GM21360 (cell line): ENCODE data around the gene ACOXL.
A peak's percentile ranks its signal among the peaks of the same experiment; 100 is the strongest.
"Not testable (repeated sequence)": the region's sequence is repeated elsewhere in the genome, so short reads cannot be mapped to it uniquely, and the experiment has no call there.

Experiments
- ATAC-seq: cut with Tn5 transposase; IDR thresholded peaks from one replicate; pipeline ENCODE4 v1.9.1; 2021; ENCODE audit warnings: mild to moderate bottlenecking, moderate library complexity; ENCODE audit not compliant: unreplicated experiment

ACOXL gene

DNA sequence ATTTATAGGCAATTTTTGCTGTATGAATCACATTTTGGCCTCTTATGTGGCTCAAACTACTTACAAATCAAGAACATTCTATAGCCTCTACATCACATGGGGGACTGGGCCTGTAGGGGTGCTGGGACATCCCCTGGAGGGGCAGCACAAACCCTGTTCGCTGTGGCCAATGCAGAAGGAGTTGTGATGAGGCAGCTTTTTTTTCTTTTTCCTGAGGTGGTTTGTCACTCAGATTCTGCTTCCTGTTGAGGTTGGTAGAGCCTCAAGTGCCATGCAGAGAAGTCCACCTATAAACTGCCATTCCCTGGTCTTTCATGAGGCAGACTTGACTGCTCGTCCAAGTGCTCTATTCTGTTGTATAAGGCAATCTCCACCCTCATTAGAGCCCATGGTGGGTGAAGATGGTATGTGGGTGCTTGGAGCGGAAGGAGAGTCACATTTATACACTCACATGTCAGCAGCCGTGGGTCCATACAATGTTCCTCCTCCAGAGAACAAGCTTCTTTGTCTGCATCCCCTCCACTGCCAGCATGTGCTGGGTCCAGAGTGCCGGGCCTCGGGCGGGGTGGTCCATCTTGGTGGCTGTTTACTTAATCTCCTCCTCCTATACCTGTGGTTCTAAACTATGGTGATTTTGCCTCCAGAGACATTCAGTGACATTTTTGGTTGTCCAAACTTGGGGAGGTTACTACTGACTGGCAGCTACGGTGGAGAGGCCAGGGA lies 120.3 kb downstream of the ACOXL start:
- ATAC-seq: no peak

DNA sequence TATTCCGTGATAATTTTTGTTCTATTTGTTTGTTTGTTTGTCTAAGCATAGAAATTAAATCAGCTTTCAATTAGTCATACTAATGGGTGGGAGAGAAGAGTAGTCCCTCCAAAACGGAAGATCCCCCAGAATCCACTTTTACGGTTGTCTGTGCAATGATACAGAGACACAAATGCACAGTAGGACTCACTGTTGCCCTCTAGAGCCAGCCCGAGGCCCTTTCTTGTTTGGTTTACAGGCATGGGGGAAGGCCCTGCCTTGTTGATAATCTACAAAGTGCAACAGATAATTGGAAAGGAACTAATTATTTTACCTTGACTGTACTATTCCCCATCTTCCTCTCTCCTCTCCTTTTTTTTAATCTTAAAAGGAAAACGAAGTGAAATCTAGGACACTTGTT lies 121.1 kb downstream of the ACOXL start:
- ATAC-seq: no peak

DNA sequence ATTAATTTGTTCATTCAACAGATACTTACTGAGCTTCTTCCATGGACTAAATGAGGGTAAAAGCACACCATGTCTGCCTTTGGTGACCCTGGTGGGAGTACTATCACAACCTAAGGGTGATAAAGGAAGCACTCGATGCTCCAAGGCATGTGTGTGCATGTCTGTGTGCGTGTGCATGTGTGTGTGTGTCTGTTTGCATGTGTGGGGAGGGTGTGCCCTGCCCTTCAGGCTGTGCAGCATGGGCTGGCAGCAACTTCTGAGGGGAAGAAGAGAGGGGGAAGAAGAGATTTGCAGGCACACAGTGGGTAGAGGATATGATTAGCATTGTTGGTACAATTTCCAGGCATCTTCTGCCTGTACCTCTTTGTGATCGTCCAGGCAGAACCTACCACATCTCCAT lies 121.6 kb downstream of the ACOXL start:
- ATAC-seq: no peak

DNA sequence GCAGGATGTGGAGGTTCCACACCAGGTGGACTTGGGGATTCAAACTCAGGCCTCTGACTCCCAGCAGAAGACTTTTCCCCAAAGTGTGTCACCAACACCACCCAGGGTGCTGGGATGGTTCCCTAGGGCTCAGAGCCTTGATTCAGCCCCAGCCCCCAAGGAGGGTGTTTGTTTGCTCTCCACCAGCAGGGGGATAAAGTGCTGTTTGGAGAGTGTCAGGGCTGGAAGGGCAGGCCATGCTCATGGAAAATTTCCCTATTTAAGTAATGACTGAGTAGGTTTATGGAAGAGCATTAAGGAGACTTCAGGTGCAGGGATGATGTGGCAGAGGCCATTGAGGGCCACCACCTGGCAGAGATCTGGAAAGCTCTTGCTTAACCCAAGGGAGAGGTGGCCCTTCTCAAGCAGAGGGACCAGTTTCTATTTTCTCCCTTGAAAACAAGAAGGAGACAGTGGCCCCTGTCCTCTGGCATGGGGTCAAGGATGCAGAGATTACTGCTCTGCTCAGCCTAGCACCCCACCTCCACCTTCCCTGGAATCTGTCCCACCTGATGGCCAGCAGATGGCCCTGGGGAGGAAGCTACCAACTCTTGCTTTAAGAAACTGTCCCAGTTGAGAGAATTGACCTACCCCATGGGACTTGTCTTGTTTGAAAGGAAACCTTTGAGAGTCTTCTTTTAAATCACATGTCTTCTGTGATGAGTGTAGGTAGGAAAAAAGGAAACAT lies 122.1 kb downstream of the ACOXL start:
- no peak for ATAC-seq

DNA sequence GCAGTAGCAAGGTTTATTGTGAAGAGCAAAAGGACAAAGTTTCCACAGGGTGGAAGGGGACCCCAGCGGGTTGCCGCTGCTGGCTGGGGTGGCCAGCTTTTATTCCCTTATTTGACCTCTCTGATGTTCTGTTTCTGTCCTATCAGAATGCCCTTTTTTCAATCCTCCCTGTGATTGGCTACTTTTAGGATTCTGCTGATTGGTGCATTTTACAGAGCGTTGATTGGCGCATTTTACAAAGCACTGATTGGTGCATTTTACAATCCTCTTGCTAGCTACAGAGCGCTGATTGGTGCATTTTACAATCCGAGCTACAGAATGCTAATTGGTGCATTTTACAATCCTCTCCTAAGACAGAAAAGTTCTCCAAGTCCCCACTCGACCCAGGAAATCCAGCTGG lies 123.5 kb downstream of the ACOXL start:
- not testable (repeated sequence) for ATAC-seq

DNA sequence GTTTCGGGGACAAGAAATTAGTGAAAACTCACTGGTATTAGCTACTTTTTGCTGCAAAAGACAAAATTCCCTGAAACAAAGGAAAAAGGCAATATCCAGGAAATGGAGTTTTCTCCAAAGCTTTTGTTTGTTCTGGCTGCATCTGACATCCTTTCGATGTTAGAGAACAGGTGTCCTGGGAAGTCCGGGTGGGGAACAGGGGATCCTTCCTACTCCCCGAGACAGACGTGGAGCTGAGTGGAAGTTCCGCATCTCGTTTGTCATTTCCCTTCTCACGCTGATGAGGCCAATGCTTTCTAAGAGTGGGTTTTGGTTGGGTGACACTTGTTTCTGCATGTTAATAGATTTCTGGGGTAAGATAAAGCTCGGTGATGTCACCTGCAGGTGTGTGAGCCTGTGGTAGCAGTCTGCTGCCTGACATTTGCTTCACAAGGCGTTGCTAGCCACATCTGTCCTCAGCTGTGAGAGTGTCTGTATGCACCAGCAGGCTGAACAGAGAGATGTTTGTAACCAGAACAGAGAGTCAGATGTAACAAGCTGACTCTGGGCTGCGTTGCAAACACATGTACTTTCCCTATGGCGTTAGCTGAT lies 125.9 kb downstream of the ACOXL start:
- ATAC-seq: peak; percentile 89

DNA sequence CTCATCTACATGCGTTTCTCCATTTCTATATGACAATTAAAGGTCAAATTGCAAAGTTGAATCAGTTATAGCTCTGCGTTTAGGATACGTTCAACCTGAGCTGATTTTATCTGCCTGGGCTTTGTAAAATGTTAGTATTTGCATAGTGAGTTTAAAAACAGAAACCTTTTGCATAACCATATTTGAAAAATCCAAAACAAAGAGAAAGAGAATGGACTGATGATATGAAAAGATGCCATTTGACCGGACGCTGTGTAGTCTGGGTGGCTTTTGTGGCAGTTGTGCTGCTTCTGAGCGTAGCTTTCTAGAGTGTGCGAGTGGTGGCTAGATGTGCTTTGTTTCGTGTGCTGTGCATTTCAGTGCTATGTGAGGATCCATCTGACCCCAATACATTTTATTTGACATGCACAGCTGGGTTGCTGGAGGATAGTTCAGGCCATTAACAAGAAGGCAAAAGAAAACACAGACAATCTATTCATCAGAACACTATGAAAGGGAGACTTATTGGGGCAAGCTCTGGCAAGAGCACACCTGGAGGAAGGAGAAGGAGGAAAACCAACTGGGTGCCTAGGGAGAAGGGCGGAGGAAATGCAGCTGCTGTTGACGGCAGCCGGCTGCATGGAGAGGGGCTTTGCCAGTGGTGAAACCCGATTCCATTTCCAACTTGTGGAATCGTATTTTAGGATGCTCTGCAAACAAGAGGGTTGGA lies 126.8 kb downstream of the ACOXL start:
- no peak for ATAC-seq

DNA sequence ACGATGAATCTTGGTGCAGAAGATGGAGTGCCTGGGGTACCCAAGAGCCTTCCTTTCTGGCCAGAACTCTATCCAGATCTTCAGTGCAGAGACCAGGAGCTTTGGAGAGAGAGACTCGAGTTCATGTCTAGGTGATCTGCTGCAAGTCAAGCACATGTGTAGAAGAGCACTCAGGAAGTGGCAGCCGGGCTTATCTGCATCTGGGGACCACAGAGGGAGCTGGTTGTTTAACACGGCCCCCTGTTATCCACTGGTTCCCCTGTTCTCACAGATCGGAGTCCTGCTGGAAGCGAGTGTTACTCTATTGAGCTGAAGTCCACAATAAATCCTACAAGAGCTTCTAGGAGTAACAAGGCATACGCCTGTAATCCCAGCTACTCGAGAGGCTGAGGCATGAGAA lies 128.3 kb downstream of the ACOXL start:
- ATAC-seq: no peak

DNA sequence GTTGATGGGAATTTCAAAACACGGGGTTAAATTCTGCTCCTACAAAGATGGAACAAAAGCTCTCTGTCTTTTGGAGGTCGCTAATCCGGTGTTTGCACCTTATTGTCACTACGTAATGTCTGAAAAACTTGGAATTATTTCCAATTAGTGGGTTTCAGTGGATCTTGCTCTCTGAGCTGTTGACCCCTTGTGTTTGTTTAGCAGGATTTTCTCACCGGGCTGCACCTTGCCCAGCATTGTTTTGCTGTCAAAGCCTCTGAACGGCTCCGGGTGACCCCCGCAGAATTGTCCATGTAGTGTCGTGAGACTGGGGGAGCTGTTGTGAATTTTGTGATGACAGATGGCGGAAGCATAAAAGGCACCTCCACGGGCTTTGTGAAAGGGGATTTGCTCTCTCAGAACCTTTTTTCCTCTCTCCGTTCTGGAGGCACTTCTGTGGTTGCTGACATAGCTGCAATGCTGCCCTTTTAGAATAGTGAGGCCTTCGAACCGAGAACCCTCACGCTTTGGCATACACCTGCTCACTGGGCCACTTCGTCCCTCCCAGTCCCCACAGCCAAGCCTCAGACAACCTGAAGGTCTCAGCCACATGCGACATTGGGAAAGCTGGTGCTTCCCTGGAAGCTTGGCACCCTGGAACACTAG lies 129.4 kb downstream of the ACOXL start:
- ATAC-seq: no peak

DNA sequence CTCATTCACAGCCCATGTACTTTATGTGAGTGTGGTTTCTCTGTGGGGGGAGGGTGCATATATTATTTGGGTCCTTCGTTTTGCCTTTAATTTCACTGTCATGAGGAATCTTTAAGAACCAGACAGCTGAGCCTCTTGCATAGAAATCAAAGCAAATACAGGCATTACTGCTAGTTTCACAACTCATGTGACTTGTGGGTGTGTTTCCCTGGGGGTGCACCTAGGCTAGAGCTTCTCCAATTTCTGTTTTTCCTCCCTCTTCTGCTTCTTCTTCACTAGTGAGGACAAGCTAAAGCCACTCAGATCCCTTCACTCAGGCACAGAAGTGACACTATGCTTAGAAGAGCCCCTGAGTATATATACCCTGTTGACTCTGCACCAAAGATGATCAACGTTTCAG lies 131.4 kb downstream of the ACOXL start:
- no peak for ATAC-seq

DNA sequence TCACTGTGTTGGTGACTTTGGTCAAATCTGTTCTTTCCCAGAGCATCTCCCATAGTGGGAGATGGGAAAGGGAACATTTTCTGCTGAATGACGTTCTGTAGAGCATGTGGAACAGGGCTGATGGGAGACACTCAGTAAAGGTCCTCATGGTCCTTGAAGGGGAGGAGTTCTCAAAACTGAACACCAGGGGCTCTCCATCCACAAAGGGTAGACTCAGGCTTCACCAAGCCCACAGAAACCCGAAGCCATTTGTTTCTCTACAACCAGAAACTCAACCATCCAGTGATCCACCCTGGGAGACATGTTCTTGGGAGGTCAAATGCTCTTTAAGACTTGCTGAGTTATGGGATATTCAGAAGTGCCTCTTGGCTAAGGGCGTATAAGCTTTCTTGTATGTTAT lies 131.8 kb downstream of the ACOXL start:
- ATAC-seq: no peak

DNA sequence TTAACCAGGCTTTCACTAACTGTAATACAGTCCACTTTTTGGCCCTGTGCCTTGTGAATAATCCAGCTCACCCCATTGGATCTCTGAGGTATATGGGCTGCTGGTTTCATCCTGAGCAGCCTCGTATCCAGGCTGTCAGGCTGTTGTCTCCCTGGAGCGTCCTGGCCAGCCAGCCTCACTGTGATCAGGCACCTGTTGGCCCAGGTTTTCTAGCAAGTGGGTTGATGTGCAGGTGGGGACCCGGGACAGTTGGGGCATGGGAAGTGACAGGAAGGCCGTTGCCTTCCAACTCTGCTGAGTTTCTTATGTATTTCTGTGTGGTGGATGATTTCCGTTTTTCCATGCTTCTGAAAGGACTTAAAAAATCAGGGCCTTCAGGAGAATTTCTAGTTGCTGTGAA lies 132.4 kb downstream of the ACOXL start:
- ATAC-seq: no peak

DNA sequence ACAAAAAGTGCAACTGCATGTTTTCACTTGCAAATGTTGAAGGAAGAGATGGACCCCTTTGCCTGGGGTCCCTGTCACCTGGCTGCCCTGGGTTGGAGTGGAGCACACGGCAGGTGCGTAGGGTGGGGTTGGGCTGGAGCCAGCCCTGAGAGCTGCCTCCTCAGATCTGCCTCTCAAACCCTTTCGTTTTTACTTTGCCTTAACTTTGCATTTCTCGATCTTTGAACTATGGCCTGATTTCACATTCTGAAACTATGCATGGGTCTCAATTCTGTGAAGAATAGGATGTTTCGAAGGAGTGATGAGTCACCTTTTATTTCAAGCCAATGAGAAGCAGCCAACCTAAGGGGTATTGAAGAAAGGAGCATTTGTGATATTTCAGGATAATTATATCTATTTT lies 132.8 kb downstream of the ACOXL start:
- ATAC-seq: peak; percentile 93

DNA sequence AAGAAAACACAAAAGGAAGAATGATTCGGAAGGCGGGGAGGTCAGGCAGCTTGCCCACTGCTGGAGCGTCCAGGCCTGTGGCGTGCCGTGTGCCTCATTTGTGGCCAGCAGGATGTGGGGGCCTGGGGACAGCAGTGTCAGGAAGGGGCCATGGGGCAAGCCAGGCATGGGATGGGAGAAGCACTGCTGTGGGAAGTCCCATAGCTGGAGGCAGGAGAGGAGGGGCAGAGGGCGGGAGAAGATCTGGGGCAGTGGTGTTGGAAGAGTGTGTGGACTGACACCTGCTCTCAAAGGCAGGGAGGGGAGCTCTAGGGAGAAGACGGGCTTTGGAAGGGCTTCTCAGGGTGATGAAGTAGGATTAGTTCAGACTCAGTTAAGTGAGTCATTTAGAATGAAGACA lies 133.7 kb downstream of the ACOXL start:
- ATAC-seq: no peak

DNA sequence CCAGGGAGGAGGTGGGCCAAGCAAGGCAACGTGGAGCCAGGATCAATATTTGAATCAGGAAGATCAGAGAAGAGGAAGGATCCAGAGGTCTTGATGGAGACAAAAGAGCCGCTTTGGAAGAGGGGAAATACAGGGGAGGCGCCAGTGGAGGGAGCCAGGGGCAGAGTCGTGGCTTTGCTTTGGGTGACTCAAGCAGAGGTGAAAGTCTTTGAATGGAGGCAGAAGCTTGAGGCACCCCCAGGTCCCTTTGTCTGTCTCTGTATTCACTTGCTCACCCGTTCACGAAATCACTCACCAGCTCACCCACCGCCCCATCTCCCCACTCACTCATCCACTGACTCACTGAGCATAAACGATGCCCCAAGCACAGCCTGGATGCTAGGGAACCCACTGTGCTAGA lies 134.1 kb downstream of the ACOXL start:
- ATAC-seq: no peak

DNA sequence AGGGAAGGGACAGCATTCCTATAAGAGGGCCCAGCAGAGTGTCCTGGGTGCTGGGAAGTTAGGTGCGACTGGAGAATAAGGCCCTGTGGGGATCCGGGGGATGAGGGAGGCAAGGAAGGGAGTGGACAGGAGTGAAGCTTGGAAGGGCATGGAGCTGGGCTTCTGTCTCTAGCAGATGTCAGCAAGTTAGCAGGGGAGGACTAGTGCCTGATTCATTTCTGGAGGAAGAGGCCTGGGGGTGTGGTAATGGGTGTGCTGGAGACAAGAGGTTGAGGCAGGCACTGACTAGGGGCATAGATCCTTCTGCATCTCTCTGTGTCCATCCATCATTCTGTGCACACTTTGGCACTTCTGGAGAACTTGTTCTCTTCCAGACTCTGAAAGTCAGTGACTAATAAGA lies 134.7 kb downstream of the ACOXL start:
- ATAC-seq: no peak

DNA sequence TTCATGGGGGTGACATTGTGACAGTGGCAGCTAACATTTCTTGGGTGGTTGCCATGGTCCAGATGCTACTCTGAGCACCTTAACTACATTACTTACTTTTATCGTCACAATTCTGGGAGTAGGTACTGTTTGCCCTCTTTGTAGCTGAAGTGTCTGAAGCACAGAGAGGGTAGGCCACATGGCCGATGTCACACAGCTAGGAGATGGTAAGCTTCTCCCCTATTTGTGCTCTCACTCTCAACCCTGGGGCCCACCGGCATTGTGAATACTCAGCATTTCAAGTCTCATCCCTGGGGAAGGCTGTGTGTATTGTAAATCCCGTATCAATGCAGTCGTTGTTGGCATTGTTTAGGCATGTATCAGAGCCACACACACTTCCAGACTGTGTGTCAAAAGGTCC lies 136.6 kb downstream of the ACOXL start:
- no peak for ATAC-seq

DNA sequence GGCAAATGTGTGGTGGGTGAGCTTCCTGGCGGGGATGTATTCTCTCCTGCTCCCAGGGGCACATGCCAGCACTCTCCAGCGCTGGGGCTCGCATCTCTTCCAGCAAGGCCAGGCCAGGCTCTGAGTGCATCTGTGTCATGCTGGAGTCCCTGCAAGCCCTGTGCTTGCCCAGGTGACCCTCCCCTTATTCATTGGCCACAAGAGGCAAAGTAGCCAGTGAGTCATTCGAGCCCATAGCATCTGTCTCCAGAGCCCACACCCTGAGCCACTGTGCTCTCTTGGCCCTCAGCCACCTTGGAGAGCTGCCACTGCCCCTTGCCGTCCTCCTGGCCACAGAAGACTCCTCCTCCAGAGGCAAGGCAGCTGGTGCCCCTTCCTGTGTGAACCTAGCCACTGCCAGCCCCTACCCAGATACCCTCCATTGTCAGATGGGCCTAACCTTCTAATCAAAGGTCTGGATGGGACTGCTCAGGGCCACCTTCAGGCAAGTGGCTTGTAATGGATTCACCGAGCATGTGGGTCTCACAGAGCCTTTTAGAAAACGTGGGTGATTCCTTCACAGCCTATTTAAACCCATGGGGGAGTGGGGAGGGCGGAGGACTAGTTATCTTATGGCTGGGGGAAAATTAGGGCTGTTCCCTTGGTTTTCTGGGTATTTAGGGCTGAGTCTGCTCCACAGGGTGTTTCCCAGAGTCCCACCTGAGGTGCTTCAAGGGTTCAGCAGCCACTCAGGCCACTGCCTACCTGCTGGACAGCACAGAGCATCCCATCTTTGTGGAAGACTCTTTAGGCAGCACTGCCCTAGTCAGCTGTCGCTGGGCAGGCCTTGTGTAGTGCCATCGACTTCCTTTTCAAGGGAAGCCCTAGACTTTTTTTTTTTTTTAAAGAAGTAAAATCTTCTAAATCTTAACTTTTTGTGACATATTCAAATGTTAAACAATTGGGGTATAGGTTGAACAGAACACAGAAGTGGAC lies 137.4 kb downstream of the ACOXL start:
- ATAC-seq: no peak

DNA sequence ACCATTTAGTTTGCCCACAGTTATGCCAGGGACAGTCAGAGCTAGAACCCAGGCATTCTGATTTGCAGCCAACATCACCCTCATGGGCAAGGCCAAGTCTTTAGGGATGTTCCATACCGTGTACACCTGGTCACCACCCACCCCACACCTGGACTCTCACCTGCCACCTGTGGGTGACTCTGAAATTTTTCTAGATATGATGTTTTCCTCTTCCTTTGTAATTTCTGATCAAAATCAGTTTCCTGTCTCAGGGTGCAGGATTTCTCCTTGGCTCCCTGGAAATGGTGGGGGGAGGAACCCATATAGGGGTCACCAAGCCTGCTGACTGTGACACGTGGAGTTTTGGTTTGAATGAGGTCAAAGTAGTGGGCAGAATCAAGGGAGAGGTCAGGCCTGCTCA lies 138.2 kb downstream of the ACOXL start:
- ATAC-seq: no peak

DNA sequence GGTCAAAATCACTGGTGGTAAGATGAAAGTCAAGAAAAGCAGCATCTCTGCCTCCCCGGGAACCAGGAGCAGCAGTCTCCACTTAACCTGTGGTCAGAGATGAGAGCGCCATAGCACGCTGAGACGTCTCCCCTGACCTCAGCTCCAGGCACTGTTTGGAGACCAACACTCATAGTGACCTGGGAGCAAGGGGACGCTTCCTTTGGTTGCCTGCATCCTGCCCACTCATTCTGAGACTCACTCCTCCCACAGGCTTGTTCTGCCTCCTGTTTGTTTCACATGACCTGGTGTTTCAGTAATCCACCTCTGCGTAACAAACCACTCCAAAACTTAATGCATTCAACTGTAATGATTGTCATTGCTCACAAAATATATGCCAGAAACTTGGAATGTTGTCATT lies 139.3 kb downstream of the ACOXL start:
- ATAC-seq: no peak
